ENCODE results near the gene SHISA7.
"Not testable (repeated sequence)": the region's sequence is repeated elsewhere in the genome, so short reads cannot be mapped to it uniquely, and the experiment has no call there.

The SHISA7 gene

DNA sequence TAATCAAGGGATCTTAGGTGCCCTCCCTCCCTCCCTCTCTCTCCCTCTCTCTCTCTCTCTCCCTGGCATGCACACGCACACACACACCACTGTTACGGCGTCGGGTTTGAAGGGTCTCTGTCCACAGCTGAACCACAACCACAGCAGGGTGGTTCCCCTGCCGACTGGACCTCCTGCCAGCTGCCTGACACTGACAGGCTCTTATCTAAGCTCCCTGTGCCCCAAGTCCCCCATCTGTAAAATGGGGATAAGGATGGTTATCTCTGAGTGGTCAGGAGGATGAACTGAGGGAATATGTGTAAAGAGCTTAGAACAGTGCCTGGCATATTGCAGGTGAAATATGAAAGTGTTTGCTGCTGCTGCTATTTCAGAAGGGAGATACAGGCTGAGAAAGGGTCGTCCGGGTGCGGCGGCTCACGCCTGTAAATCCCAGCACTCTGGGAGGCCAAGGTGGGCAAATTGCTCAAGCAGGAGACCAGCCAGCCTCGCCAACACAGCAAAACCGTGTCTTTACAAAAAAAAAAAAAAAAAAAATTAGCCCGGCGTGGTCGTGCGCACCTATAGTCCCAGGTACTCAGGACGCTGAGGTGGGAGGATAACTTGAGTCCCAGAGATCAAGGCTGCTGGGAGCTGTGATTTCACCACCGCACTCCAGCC lies 852 bp upstream of the SHISA7 start:
- DNase-seq, result no peak

DNA sequence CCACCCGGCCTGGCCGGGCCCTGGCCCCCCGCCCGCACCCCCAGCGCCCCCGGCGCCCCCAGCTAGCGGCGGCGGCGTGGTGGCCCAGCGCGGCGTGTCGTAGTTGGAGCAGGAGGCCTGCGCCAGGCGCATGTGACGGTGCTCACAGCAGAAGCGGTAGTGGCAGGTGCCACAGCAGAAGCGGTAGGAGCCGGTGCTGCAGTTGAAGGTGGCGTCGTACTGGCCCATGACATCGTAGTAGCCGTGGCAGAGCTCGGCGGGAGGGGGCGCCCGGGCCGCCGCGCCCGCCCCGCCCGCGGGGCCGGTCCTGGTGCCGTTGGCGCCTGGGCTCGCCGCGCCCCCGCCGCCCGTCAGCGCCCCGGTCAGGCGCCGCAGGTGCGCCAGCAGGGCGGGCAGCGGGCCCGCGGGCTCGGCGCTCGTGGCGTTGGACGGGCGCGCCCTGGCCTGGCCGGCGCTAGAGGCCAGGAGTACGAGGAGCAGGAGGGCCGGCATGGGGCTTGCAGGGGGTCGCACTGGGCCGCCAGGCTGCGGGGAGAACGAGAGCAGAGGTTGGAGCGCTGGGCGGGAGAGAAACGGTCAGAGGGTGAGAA lies 633 bp downstream of the SHISA7 start:
- DNase-seq, result no peak

DNA sequence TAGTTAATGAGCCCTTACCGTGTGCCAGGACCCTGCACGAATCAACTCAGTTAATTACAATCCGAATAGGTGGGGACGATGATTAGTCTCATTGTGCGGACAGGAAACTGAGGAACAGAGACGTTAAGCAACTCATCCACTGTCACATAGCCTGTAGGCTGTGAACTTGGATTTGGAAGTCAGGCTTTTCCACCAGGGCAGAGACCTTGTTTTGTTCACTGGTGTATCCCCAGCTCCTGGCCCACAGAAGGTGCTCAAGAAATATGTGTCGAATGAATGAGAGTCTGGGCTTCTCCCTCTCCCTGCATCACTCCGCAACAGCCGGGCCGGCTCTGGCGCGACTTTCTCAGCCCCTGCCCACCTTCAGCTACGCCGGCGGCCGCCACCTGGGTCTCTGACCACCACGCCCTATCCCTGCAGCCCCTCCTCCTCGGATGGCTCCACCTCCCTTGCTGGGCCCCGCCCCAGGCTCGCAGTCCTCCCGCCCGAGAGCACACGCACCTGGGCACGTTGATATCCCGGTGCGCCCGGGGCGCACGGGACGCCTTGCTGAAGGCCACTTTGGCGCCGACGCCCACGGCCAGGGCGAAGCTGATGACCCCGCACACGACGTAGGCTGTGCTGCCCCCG lies 1.3 kb downstream of the SHISA7 start:
- no peak for DNase-seq

DNA sequence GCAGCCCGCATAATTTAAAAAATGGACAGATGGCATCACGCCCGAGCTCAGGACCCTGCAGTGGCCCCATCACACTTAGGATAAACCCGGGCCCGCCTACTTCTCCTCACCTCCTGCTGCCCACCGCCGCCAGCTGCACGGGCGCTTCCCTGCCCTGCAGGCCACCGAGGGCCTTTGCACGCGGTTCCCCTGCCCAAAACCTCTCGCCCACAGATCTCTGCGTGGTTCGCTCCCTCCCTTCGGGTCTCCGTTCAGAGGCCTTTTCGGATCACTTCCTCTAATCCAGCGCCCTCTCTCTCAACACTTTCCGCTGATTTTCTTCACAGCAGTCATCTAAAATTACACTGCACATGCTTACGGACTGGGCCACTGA lies 1.8 kb downstream of the SHISA7 start:
- DNase-seq, result no peak

DNA sequence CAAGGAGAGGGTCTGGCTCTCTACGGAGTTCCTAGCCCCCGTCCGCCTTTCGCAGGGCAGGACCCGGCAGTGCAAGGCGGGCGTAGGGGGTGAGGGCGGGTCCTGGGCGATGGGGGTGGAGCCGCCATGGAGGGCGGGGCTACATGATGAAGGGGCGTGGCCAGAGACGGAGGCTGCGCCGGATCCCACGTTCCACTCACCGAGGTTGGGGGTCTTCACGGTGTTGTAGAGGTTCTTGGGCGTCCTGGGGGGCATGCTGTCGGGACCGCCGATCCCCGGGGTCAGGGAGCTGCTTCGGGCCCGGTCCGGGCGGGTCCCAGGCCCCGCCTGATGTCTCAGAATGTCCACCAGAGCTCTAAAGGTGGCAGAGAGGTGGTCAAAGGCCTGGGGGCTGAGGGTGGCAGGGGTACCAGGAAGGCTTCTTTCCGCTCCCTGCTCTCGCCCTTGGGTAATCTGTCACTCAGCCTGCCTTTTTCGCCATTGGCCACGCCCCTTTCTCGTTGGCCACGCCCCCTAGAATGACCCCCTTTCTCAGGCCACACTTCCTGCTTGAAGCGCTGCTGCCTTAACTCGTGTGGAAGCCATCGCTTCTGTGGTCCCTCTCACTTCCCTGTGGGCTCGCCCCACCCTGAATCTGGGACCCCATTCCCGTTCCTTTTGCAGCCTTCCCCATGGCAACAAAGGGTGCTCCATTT lies 2.5 kb downstream of the SHISA7 start:
- no peak for DNase-seq

DNA sequence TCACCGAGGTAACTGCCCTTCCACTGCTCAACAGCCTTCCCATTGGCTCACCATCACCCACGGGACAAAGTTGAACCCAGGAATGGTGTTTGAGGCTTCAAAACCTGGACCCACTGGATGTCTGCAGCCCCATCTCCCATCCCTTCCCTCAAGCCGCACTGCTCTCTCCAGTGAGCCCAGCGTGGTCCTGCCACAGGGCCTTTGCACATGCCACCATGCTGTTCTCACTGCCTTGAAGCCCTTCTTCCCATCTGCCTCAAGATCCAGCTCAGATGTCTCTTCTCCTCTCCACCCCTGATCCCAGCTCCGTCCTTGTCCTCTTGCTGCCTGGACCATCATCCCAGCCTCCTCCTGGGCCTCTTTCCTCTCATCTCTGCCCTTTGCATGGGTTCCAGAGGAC lies 4.0 kb downstream of the SHISA7 start:
- DNase-seq, result no peak

DNA sequence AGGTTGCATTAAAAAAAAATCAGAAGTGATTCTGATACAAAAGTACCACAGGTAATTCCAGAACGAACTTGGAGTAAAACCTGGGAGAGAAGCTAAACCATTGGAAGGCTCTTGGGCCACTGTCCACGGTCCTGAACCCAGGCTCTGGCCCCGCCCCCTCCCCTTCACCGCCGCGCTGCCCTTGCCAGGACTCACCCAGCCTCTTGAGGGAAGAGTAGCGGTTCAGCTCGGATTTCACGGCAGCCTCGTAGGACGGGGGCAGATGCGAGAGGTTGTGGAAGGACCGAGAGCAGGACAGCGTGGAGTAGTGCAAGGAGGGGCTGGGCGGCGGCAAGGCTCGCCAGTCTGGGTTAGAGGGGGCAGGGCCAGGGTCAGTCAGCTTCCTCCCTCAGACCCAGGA lies 5.7 kb downstream of the SHISA7 start:
- peak; percentile 33 for DNase-seq

DNA sequence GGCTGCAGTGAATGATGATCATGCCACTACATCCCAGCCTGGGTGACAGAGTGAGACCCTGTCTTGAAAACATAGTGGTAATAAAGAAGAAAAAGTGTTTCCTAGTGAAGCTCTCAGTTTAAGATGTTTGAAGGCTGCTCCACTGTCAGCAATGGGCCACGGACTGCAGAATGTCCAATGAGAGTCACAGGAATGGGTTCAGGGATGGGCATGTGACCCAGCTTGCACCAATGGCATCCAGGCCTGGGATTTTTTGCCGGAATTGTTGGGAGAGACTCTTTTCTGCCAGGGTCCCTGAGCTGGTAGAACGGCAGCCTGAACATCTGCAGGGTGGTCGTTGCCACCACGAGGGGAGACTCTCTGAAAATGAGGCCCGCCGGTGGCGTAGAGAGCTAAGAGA lies 6.3 kb downstream of the SHISA7 start:
- no peak for DNase-seq

DNA sequence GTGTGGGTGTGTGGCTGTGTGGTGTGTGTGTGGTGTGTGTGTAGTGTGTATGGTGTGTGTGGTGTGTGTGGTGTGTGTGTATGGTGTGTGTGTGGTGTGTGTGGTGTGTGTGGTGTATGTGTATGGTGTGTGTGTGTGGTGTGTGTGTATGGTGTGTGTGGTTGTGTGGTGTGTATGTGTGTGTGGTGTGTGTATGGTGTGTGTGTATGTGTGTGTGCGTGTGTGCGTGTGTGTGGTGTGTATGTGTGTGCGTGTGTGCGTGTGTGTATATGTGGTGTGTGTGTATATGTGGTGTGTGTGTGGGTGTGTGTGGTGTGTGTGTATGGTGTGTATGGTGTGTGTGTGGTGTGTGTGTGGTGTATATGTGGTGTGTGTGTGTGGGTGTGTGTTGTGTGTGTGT lies 8.1 kb downstream of the SHISA7 start:
- no peak for DNase-seq

DNA sequence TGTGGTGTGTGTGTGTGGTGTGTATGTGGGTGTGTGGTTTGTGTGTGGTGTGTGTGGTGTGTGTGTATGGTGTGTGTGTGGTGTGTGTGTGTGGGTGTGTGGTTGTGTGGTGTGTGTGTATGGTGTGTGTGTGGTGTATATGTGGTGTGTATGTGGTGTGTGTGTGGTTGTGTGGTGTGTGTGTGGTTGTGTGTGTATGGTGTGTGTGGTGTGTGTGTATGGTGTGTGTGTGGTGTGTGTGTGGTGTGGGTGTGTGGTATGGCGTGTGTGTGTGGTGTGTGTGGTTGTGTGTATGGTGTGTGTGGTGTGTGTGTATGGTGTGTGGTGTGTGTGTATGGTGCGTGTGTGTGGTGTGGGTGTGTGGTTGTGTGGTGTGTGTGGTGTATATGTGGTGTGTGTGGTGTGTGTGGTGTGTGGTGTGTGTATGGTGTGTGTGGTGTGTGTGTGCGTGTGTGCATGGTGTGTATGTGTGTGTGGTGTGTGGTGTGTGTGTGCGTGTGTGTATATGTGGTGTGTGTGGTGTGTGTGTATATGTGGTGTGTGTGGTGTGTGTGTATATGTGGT lies 8.7 kb downstream of the SHISA7 start:
- no peak for DNase-seq

DNA sequence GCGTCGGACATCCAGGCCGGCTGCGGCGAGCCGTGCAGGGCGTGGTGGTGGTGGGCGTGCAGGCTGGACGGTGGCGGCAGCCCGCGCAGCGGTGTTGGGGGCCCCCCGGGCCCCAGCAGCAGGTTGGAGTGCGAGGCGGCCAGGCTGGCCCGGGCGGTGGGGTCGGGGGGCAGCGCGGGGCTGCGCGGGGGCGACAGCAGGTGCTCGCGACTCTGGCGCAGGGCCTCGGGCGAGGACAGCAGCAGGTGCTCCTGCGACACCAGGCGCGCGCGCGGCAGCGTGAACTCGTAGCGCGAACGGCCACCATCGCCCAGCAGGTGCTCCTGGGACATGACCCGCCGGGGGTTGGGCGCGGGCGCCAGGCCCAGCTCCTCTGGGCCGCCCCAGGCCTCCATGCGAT lies 9.8 kb downstream of the SHISA7 start:
- DNase-seq, result no peak

DNA sequence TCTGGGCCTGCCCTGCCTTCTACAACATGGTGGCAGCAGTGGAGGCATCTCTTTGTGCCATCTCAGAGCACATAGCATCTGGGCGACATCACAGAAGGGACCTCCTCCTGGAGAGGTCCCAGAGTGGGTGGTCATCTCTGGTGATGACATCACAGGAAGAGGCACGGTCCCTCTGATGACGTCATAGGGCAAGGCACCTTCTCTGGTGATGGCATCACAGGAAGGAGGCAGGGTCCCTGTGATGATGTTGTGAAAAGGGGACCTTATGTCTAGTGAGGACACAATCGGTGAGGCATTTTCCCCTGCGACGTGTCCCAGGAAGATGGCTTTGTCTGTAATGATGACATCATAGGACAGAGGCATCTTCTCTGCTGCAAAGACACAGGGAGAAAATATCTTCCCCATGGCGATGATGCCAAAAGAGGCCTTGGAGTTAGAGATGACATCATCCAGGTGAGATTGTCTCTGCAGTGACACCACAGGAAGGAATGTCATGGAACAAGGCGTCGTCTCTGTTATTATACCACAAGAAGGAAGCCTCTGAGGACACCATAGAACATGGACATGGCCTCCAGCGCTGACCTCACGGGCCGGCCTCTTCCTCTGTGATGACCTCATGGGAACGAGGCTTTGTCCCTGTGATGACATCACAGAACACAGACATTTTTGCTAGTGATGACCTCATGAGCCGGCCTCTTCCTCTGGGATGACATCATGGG lies 10.7 kb downstream of the SHISA7 start:
- no peak for DNase-seq

DNA sequence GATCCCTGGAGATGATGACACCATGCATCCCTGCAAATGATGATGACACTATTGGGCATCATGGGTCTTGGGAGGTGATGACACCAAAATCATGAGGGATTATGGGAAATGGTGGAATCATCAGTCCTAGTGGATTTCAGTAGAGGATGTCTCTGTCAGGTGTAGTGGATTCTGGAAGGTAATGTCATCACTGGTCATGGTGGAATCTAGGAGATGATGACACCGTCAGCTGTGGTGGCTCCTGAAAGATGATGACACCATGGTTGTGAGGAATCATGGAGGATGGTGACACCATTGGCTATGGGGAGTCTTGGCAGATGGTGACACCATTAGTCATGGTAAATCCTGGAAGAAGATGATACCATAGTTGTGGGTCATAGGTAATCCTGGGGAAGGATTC lies 11.9 kb downstream of the SHISA7 start:
- no peak for DNase-seq

DNA sequence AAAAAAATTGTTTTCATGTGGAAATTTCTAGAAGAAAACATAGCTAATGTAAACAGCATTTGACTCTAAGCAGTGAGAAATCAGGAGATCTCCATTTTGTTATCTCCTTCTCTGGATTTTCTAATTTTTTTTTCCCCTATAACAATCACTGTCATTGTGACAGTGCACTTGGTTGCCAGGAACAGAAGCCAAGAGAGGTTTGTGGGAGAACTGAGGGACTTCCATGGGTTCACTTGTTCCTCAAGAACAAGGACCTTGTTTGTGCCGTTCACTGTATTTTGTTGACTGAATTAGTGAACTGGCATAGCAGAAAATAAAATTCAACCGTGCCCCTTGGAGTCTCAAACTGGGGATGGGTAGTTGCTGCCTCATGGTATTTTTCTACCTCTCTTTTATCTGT lies 17.1 kb downstream of the SHISA7 start:
- DNase-seq, result no peak

DNA sequence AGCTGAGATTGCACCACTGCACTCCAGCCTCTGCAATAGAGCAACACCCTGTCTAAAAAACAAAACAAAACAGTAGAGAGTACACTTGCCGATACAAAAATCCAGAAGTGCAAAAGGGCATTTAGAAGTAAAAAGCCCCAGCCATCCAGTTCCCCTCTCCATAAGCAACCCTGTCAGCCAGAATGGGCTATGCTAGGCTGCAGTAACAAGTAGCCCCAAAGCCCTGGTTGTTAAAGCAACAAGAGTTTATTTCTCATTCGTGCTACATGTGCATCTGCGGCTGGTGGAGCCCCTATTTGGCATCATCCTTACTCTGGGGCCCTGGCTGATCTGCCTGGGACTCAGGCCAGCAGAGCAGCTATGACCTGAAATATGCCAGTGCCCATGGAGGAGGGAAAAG lies 18.6 kb downstream of the SHISA7 start:
- no peak for DNase-seq

DNA sequence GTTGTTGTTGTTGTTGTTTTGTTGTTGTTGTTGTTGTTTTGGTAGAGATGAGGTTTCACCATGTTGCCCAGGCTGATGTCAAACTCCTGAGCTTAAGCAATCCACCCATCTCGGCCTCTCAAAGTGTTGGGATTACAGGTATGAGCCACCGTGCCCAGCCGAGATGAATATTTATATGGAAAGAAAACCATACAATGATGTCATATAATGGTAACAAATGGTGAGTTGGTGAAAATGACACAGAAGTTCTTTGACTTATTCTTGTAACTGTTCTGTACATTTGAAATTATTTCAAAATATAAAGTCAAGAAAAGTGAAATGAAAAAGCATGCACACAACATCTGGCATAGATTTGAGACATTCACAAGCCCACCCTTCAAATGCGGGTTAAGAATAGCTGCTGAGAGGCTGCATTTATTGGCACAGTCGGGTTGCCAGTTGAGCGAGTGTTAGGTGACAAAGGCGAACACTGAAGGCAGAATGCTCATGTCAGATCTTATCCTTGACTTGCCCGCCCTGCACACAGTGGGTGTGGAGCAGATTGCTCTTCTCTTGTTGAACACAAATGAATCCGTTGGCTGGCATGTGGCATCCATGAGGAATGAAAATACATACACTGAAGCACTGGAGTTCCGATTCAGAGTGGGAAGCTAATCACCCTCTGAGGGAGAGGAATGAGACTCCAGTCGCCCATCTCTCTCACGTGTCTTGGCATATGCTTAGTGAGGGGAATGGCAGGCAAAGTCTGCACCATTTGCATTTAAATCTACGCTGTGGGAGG lies 19.7 kb downstream of the SHISA7 start:
- DNase-seq, result no peak

DNA sequence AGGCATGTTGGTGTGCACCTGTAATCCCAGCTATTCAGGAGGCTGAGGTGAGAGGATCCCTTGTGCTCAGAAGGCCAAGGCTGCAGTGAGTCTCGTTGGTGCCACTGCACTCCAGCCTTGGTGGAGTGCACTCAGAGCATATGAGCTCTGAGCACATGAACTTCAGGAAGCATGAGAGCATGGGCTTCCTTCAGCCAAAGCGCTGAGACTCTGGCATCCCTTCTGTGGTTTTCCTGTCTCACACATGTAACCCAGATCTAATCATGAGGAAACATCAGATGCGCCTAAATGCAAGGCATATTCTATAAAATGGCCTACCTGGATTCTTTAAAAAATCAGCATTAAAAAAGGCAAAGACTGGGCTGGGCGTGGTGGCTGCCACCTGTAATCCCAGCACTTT lies 21.8 kb downstream of the SHISA7 start:
- DNase-seq, result not testable (repeated sequence)

DNA sequence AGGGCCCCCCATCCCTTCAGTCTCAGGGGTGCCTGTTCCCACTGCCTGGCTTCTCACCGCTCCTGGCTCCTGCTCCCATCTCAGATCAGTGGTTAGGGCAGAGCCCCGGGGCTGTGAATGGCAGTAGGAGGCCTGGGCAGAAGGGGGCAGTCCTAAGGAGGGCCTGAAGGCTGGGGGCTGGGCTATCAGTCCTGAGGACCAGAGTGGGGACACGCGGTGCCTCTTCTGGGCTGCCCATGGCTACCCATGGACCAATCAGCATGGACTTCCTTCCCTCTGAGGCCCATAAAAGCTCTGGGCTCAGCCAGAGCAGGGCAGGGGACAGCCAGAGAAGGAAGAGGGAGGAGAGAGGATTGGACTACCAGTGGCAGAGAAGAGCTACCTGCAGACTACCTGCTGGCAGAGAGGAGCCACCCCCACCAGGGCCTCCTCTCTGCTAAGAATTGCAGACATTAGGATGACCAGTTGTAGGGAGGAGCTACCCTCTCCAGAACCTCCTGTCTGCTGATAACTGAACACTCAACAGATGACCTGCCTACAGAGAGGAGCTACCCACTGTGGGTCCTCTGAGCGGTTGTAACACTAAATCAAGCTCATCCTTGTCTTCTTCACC lies 23.4 kb downstream of the SHISA7 start:
- DNase-seq, result no peak

DNA sequence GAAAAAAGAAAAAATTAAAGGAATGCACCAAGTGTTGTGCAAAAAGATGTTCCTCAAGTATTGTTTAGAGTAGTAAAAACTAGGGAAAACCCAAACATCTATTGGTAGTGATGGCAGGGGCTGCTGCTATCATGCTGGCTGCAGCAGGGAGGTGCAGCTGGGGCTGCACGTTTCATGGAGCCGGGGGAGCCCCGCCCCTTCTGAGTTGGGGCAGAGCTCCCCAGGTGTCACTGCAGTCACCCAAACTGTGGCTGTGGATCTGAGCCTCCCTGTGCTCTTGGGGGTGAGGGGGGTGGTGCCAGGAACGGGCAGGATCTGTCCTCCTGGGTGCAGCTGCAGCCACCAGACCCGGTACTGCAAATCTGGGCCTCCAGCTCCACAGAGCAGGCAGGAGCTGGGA lies 24.0 kb downstream of the SHISA7 start:
- no peak for DNase-seq

DNA sequence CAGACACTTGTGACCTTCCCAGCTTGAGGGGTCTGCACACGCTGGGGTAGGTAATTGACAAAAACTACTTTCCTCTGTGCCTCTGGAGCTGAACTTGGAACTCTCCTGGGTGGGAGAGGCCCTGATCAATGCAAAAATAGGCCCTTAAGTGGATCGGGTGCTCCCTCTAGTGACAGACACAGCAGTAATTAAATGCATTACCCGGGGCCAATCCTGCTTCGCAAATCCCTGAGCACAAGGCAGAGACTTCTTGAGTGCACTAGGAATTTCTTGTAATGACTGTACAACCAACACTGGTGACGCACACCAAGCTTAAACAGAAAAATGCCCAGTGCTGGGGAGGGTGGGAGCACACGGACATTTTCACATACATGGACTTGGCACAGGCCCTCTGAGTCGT lies 24.9 kb downstream of the SHISA7 start:
- DNase-seq, result no peak

DNA sequence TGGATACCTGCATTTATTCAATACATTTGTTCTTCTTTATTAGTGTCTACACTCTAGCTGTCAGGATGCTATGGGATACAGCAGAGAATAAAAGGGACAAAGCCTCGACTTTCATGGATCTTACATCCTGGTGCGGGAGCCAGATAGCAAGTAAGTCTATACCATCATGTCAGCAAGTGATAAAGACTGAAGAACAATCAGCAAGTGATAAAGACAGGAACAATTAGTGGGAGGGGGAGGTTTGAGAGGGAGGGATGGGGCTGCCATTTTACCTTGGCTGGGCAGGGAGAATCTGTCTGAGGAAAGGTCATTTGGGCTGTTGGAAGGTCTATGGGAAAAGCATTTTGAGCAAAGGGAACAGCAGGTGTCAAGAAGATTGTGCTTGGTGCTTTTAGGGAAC lies 32.9 kb downstream of the SHISA7 start:
- DNase-seq, result no peak

DNA sequence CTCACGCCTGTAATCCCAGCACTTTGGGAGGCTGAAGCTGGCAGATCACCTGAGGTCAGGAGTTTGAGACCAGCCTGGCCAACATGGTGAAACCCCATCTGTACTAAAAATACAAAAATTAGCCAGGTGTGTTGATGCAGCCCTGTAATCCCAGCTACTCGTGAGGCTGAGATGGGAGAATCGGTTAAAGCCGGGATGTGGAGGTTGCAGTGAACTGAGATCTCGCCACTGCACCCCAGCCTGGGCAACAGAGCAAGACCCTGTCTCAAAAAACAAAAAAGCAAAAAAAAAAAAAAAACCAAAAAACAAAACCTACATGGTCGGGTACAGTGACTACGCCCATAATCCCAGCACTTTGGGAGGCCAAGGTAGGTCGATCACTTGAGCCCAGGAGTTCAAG lies 33.9 kb downstream of the SHISA7 start:
- DNase-seq, result not testable (repeated sequence)
